ENCODE results near the gene MARK4.

GRCh38 chr19:45302416-45302815 is 51.3 kb downstream of the MARK4 start:
- no peak for TF ChIP-seq POLR2AphosphoS5 (IDR thresholded peaks at IDR 0.05; ENCODE audit: borderline replicate concordance, low read depth, low read length)
- no peak for TF ChIP-seq EZH2 (IDR thresholded peaks at IDR 0.05)
